Measurements from ENCODE around the gene SMIM22.

Gene SMIM22

DNA sequence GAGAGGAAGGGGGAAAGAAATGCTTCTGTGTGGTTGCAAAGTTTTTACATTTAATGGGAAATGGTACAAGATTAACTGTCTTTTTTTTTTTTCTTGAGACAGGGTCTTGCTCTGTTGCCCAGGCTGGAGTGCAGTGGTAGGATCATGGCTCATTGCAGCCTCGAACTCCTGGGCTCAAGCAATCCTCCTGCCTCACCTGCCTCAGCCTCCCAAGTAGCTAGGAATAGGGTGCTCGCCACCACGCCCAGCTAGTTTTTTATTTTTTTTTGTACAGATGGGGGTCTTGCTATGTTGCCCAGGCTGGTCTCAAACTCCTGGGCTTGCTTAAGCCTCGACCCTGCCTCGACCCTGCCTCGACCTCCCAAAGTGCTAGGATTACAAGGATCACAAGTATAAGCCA, 11.1 kb downstream of the SMIM22 start:
- FAIRE-seq = no peak
- no peak for TF ChIP-seq POLR2A (IDR thresholded peaks at IDR 0.05; ENCODE audit: low read depth, low read length)
- no peak for DNase-seq (ENCODE audit: insufficient read length, low spot score)

- TF ChIP-seq POLR2A (IDR thresholded peaks at IDR 0.05; ENCODE audit: low read depth, low read length) = no peak
- DNase-seq (ENCODE audit: insufficient read length, low spot score) (no peak), FAIRE-seq (no peak)
Measured at GRCh38 chr16:4811242-4811641, 16.1 kb downstream of the SMIM22 start.

GRCh38 chr16:4811773-4812172, 16.6 kb downstream of the SMIM22 start:
- FAIRE-seq (no peak), DNase-seq (ENCODE audit: insufficient read length, low spot score) (no peak)
- no peak for TF ChIP-seq POLR2A (IDR thresholded peaks at IDR 0.05; ENCODE audit: low read depth, low read length)

- FAIRE-seq (no peak), DNase-seq (ENCODE audit: insufficient read length, low spot score) (no peak)
- TF ChIP-seq POLR2A (IDR thresholded peaks at IDR 0.05; ENCODE audit: low read depth, low read length) = no peak
Measured at GRCh38 chr16:4813251-4814003, 18.3 kb downstream of the SMIM22 start.

- TF ChIP-seq POLR2A (IDR thresholded peaks at IDR 0.05; ENCODE audit: low read depth, low read length) = no peak
- no peak for DNase-seq (ENCODE audit: insufficient read length, low spot score)
- FAIRE-seq = no peak
Measured at GRCh38 chr16:4814046-4814445, 18.9 kb downstream of the SMIM22 start.

GRCh38 chr16:4814542-4815173, 19.5 kb downstream of the SMIM22 start:
- no peak for TF ChIP-seq POLR2A (IDR thresholded peaks at IDR 0.05; ENCODE audit: low read depth, low read length)
- DNase-seq (ENCODE audit: insufficient read length, low spot score) (no peak), FAIRE-seq (no peak)

DNA sequence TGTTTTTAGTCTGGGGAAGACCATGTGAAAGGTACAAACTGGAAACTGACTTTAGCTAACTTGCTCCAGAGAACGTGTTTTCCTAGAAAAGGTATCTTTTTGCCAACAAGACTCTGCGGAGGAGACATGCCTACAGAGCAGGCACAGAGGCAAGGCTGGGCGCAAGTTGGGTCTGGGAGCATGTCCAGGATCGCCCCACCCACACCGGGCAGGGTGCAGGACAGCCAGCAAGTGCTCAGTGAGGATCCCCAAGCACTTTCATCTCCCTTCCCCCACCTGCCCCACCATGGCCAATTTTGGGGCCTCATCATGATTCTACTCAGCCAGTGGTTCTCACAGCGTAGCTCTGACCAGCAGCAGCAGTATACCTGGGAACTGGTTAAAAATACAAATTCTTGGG, 25.5 kb downstream of the SMIM22 start:
- FAIRE-seq (no peak), DNase-seq (ENCODE audit: insufficient read length, low spot score) (no peak)
- no peak for TF ChIP-seq POLR2A (IDR thresholded peaks at IDR 0.05; ENCODE audit: low read depth, low read length)

- no peak for FAIRE-seq
- no peak for TF ChIP-seq POLR2A (IDR thresholded peaks at IDR 0.05; ENCODE audit: low read depth, low read length)
Measured at GRCh38 chr16:4825196-4825595, 30.0 kb downstream of the SMIM22 start.

GRCh38 chr16:4826526-4826925, 31.4 kb downstream of the SMIM22 start:
- no peak for TF ChIP-seq POLR2A (IDR thresholded peaks at IDR 0.05; ENCODE audit: low read depth, low read length)
- DNase-seq (ENCODE audit: insufficient read length, low spot score) (no peak), FAIRE-seq (no peak)

More at GRCh38 chr16:4825196-4825595, 30.0 kb downstream of the SMIM22 start:
- DNase-seq (ENCODE audit: insufficient read length, low spot score) = no peak

- FAIRE-seq (no peak), DNase-seq (ENCODE audit: insufficient read length, low spot score) (no peak)
- no peak for TF ChIP-seq POLR2A (IDR thresholded peaks at IDR 0.05; ENCODE audit: low read depth, low read length)
Measured at GRCh38 chr16:4826980-4827379, 31.8 kb downstream of the SMIM22 start.

GRCh38 chr16:4828567-4829321, 33.6 kb downstream of the SMIM22 start:
- no peak for TF ChIP-seq POLR2A (IDR thresholded peaks at IDR 0.05; ENCODE audit: low read depth, low read length)
- no peak for FAIRE-seq
- DNase-seq (ENCODE audit: insufficient read length, low spot score) = no peak

DNA sequence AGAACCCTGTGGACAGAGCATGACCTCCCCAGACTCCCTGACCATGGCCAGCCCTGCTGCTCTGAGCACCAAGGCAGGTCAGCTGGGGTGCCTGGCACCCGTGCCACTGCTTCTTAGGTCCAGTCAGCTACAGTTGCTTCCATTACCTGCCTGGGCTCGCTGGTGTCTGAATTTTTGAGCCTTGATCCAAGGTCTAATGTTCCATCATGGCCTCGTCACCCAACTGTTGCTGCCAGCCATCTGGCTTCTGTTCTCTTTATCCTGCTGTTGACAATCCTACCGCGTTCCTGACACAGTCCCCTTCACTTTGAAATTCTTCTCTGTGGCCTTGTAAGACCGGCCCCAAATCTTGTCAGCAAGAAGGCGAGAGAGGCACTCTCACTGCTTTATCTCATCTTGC, 35.2 kb downstream of the SMIM22 start:
- FAIRE-seq (no peak), DNase-seq (ENCODE audit: insufficient read length, low spot score) (no peak)
- TF ChIP-seq POLR2A (IDR thresholded peaks at IDR 0.05; ENCODE audit: low read depth, low read length) = no peak

GRCh38 chr16:4831616-4832015, 36.4 kb downstream of the SMIM22 start:
- FAIRE-seq = no peak
- TF ChIP-seq POLR2A (IDR thresholded peaks at IDR 0.05; ENCODE audit: low read depth, low read length) = no peak
- DNase-seq (ENCODE audit: insufficient read length, low spot score) = no peak

DNA sequence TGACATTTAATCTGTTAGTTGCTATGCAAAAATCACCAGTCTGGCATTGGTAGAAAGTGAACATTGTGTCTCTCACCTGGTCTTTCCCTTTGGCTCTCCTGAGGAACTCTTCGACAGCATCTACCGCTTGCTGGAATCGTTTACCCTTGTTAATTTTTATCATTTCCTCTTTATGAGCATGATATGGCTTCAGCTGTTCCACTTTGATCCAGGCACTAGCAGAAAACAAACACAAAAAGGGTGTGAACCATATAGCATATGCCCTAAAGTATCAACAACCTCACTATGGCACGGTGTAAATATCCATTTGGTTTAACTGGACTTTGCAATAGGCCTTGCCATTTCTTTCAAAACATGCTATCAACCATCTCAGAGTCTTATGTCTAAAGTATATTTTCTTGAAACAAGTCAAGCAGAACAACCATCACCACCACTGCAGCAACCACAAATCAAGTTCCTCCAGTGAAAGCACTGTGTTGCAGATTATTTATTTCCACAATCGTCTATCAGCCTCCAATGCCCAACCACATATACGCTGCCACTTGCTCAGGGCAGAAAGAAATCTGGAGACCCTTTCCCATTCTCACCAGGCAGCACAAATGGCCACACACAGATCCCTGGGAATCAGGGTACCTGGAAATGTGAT, 37.7 kb downstream of the SMIM22 start:
- no peak for DNase-seq (ENCODE audit: insufficient read length, low spot score)
- no peak for FAIRE-seq
- TF ChIP-seq POLR2A (IDR thresholded peaks at IDR 0.05; ENCODE audit: low read depth, low read length) = no peak

Data from H54 (cell line).